ENCODE results near the gene LPIN2.

LPIN2 gene

DNA sequence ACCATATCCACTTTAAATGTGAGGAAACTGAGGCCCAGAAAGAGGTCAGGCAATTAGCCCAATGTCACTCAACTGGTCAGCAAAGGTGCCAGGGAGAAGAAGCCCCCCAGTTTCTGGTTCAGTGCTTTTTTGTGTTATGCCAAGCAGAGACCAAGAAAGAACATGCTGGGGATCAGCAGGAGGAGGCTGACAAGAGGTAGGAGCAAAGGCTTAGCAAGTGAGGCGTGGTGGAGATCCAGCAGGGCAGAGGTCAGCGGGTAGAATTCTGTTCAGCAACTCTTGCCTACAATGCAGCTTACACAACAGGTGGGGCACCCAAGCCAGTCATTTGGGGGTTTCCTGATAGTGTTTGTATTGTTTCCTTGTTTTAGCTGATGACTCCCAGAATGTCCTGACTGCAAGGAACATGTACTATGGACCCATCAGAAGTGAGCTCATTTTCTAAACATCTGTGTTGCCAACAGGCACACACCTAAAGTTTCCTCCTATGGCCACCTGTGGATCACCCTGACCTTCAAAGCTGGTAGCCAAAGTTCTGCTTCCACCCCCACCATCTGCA is 28.2 kb downstream of the LPIN2 start:
- TF ChIP-seq, protein P1, sequence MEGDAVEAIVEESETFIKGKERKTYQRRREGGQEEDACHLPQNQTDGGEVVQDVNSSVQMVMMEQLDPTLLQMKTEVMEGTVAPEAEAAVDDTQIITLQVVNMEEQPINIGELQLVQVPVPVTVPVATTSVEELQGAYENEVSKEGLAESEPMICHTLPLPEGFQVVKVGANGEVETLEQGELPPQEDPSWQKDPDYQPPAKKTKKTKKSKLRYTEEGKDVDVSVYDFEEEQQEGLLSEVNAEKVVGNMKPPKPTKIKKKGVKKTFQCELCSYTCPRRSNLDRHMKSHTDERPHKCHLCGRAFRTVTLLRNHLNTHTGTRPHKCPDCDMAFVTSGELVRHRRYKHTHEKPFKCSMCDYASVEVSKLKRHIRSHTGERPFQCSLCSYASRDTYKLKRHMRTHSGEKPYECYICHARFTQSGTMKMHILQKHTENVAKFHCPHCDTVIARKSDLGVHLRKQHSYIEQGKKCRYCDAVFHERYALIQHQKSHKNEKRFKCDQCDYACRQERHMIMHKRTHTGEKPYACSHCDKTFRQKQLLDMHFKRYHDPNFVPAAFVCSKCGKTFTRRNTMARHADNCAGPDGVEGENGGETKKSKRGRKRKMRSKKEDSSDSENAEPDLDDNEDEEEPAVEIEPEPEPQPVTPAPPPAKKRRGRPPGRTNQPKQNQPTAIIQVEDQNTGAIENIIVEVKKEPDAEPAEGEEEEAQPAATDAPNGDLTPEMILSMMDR (IDR thresholded peaks at IDR 0.05; ENCODE audit: low read depth, low read length): no peak
- no peak for DNase-seq (ENCODE audit: extremely low read depth, low read depth)

DNA sequence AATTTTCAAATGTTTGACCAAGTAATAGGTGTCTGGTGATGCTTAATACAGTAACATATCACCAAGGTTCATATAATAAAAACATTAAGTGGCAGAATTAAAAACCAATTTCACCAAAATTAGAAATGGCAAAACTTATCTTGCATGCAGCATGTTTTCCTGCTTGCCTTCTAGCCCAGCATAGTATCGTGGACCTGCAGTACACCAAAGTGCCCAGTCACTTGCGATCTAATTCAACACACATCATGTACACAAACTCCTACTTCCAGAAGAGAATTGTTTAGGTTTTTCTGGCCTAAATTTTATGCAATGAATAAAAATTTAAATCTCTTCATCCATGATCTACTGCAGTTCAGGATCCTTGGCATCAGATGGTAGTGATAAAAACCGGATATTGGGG is 28.9 kb downstream of the LPIN2 start:
- no peak for DNase-seq (ENCODE audit: extremely low read depth, low read depth)
- TF ChIP-seq, protein P1 (IDR thresholded peaks at IDR 0.05; ENCODE audit: low read depth, low read length): no peak

DNA sequence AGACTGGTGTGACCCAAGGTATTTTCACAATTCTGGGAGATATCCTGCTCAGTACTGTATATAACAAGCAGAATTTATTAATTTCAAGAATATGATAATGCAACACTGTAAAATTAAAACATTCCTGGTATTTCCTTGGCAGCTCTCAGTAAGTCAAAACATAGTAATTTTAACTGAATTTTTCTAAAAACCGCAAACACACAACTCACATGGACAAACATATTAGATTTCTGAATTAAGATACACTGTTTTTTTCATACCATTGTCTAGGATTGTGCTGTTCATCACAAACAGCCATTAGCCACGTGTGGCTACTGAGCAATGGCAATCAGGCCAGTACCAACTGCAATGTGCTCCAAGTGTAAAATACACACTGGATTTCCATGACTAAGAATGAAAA is 29.6 kb downstream of the LPIN2 start:
- TF ChIP-seq, protein P1 (IDR thresholded peaks at IDR 0.05; ENCODE audit: low read depth, low read length): no peak
- no peak for DNase-seq (ENCODE audit: extremely low read depth, low read depth)

DNA sequence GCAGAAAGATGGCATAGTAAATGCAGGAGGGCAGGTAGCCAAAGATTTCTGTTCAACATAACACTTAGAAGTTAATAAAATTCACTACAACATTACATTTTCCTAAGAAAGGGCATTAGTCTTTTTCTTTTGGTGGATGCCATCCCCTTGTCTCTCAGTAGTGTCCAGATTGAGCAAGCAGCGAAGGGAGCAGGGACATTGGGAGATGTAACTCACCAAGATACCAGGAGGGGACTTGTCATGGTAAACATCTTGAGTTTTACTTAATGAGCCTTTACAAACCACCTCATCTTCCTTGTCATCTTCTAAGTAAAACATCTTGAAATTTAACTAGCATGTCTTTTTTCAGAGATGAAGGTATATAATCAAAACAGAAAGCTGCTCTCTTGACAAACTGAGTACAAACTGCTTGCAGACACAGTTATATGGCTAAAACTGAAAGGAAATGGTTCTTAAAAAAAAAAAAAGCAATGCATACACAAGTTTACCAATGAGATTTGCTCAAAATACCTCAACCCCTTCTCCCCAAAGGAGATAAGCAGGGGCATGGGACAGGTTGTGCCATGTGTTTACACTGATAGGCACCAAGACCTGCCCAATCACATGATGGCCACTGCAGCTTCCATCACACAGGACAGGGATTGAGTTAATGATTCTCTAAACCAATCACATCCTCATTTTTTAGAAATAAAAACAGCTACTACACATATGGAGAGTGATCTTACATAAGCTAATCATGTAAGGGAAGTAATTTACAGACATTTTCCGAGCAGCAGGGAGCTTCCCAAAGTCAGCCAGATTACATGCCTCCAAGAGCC is 30.3 kb downstream of the LPIN2 start:
- no peak for DNase-seq (ENCODE audit: extremely low read depth, low read depth)
- TF ChIP-seq, protein P1 (IDR thresholded peaks at IDR 0.05; ENCODE audit: low read depth, low read length): no peak

DNA sequence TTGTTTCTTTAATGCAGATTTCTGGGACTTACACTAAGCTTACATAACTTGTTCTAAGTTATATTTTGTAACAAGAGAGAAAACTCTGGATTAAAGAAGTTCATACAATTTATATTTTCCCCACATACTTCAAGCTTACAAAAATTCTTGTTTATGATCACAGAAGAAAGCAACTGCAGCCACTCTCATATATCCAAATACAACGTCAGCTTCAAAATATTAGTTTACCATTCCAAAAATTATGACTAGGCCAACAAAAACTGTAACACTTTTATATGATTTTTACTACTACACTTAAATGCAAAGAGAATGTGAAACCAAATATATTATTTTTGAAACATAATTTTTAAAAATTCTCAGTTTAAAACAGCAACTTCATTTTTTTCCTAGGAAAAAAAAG is 30.9 kb downstream of the LPIN2 start:
- TF ChIP-seq, protein P1 (IDR thresholded peaks at IDR 0.05; ENCODE audit: low read depth, low read length): no peak

DNA sequence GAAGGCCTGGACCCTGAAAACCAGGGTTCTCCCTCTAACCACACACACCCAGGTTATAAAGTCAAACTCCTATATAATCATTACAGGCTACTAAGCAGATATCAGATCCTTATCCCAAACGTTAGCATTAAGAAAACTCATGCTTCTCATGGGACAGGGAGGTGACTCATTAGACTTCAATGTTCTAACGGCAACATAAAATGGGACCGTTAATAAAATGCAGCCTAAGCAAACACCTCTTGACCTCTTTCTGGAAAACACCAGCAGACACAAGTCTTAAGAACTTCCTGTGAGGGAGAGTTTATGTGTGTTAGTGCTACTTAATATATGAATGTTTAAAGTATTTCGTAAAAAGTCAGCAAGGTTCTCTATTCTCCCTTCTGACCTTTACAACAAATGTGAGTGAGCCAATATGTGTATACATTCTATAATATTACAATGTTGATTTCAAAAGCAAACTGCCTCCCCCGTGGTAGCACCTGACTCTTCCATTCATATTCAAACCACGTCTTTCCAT is 31.7 kb downstream of the LPIN2 start:
- no peak for DNase-seq (ENCODE audit: extremely low read depth, low read depth)
- TF ChIP-seq, protein P1 (IDR thresholded peaks at IDR 0.05; ENCODE audit: low read depth, low read length): no peak

More for the DNA sequence above, 30.9 kb downstream of the LPIN2 start:
- no peak for DNase-seq (ENCODE audit: extremely low read depth, low read depth)
